C1 segment of cervical spinal cord (tissue), 14 donors: ENCODE results near the gene IP6K3.

Source experiments
- DNase-seq, 14 donors: peaks; one replicate each; lab custom pipeline; 2025; lab: John Stamatoyannopoulos, UW

IP6K3 gene

GRCh38 chr6:33677143-33677660 lies 69.5 kb downstream of the IP6K3 start:
- no peak for DNase-seq

- no peak for DNase-seq
Observed at GRCh38 chr6:33676416-33677142, 70.1 kb downstream of the IP6K3 start.

GRCh38 chr6:33675968-33676367 lies 70.7 kb downstream of the IP6K3 start:
- no peak for DNase-seq

GRCh38 chr6:33673851-33674250 lies 72.9 kb downstream of the IP6K3 start:
- DNase-seq: no peak

- peak in 1 of 14 donors; percentile 41 for DNase-seq
Observed at GRCh38 chr6:33672808-33673207, 73.9 kb downstream of the IP6K3 start.

GRCh38 chr6:33671744-33672072 lies 75.0 kb downstream of the IP6K3 start:
- DNase-seq: no peak
